Psoas muscle (tissue), 8 donors: ENCODE measurements around the gene RAB17. TPM values are rescaled to one million over a fixed set of nuclear protein-coding genes. Genes with fewer than 3 reads are reported as not detected.

Experiments
- ATAC-seq, 4 donors: fragments of 200-7000 bp; cut with Tn5 transposase; one replicate each; pipeline ENCODE4 v1.9.1; 2020; ENCODE audit warnings: moderate library complexity in 3 of 4, mild to moderate bottlenecking in 2 of 4
- DNase-seq, 2 donors: peaks; one replicate each; pipeline ENCODE4 v3.0.0-alpha.2; 2020
- H3K27ac ChIP-seq: fragments of 200-600 bp; one replicate; pipeline ENCODE4 v1.8.0; 2022
- H3K27me3 ChIP-seq, 3 donors: fragments of 200-600 bp in 1 of 3; one replicate each; pipeline versions ENCODE4 v1.6.1 to v1.8.0; 2013 to 2022; ENCODE audit warnings: low read length in 2 of 3, mild to moderate bottlenecking in 2 of 3, moderate library complexity in 1 of 3; ENCODE audit not compliant: insufficient read depth in 3 of 3
- H3K36me3 ChIP-seq, 2 donors: fragments of 200-600 bp in 1 of 2; one replicate each; pipeline versions ENCODE4 v1.6.1 to v1.8.0; 2013 to 2022; ENCODE audit warnings: low read depth in 1 of 2, mild to moderate bottlenecking in 1 of 2, moderate library complexity in 1 of 2; ENCODE audit not compliant: insufficient read depth in 1 of 2
- H3K4me1 ChIP-seq: fragments of 200-600 bp; one replicate; pipeline ENCODE4 v1.8.0; 2022
- H3K4me3 ChIP-seq: fragments of 200-600 bp; one replicate; pipeline ENCODE4 v1.8.0; 2022; ENCODE audit warnings: mild to moderate bottlenecking
- H3K9me3 ChIP-seq: fragments of 200-600 bp; one replicate; pipeline ENCODE4 v1.8.0; 2022
- CTCF ChIP-seq: fragments of 200-600 bp; IDR thresholded peaks from one replicate; pipeline ENCODE4 v1.8.0; 2022; ENCODE audit warnings: antibody characterized with exemption
- WGBS, 3 donors: extraction: QIAGEN DNeasy Blood & Tissue Kit; methylation state at CpG; one replicate each; pipeline versions ENCODE4 v1.1.6 to v1.1.7; 2013; 5-methylcytosine and 5-hydroxymethylcytosine counted together
- intact Hi-C, 2 donors: fragments of 100-400 bp; cut with DNase I; formaldehyde crosslinking; loops; one replicate each; pipeline versions ENCODE4 v1.11.0 to v1.14.2; 2022
- polyA plus RNA-seq, 3 donors: library from polyadenylated mRNA; stranded (reverse); fragments of 200-250 nt; gene quantifications; one replicate each; pipeline ENCODE4 v1.2.3, GENCODE V29; 2013
- total RNA-seq, 4 donors: library from RNA; stranded (reverse); fragmentation: NEBNext Ultra II Directional in 2 of 4; extraction: Animal tissue kit (Norgen Biotek cat#: 25700) in 2 of 4; gene quantifications; one replicate each; pipeline versions ENCODE4 v1.2.1 to v1.2.4, GENCODE V29; 2021 to 2023
- donor health status: healthy with polysubstance abuse.
- donor health status: DM: no; HTN: no; CAD: no; lungs with moderate emphysema.
- donor health status: Bipolar disorder and iron deficiency.
- donor health status: healthy.
- donor health status: DM: yes; HTN: yes; CAD: no.
- donor health status: DM: no; HTN: no; CAD: no.
- donor health status: DM: no; HTN: no; CAD: no.
- donor health status: DM: yes; HTN: yes; CAD: no.

The RAB17 gene
- total and polyA plus RNA-seq, 7 donors, result 0.52 to 1.5 (median 1.2) TPM

- WGBS, 3 donors, result 81 to 87% (median 86%) methylated on average over 4 of the region's 4 CpGs
- H3K4me1 ChIP-seq, result peaks cover 3% of the 10 kb centered on the region
- H3K4me3 ChIP-seq, result no peak overlapping the region
- intact Hi-C loops, result loop anchor here (1.0 to 2.0 kb wide), 2 partner anchors 60 to 480 kb away; no protein-coding TSS in a partner anchor
- DNase-seq, result no peak
- H3K27me3 ChIP-seq, result no peaks in the 10 kb centered on the region
- TF ChIP-seq CTCF, result no peak
- peak in 2 of 4 donors; percentile 12 to 14 for ATAC-seq
- H3K36me3 ChIP-seq, result no peaks in the 10 kb centered on the region
- no peak overlapping the region for H3K27ac ChIP-seq
- H3K9me3 ChIP-seq, result no peaks in the 10 kb centered on the region
These were observed 17.8 kb downstream of the RAB17 start for GRCh38 chr2:237572742-237573101.

- H3K36me3 ChIP-seq, result no peaks in the 10 kb centered on the region
- peaks cover 3% of the 10 kb centered on the region for H3K4me1 ChIP-seq
- peak; percentile 93 to 97 (median 94) for ATAC-seq
- DNase-seq, result peak; percentile 92 to 96
- H3K27ac ChIP-seq, result no peak overlapping the region
- 3 to 7% (median 3%) methylated on average over 24 of the region's 24 CpGs for WGBS, 3 donors
- intact Hi-C loops, result loop anchor here (1.0 to 2.0 kb wide), 2 partner anchors 60 to 479 kb away; no protein-coding TSS in a partner anchor
- peak; percentile 100 for TF ChIP-seq CTCF
- H3K27me3 ChIP-seq, result no peaks in the 10 kb centered on the region
- no peaks in the 10 kb centered on the region for H3K9me3 ChIP-seq
- peak overlapping the region; percentile 43 for H3K4me3 ChIP-seq
These were observed 18.4 kb downstream of the RAB17 start for GRCh38 chr2:237572021-237572741.

- peak in 3 of 4 donors; percentile 4 to 8 (median 4) for ATAC-seq
- 81 to 97% (median 95%) methylated on average over 6 to 7 of the region's 7 CpGs for WGBS, 3 donors
- Histone ChIP-seq H3K4me1 (peaks cover 3% of the 10 kb centered on the region), H3K9me3 (no peaks in the 10 kb centered on the region), H3K27me3 (no peaks in the 10 kb centered on the region), H3K27ac (no peak overlapping the region), H3K36me3 (no peaks in the 10 kb centered on the region), H3K4me3 (no peak overlapping the region)
- DNase-seq, result no peak
- TF ChIP-seq CTCF, result no peak
- intact Hi-C loops, result no loop called here
These were observed 19.0 kb downstream of the RAB17 start for GRCh38 chr2:237571551-237571950.

- ATAC-seq (no peak), DNase-seq (no peak)
- no peak for TF ChIP-seq CTCF
- Histone ChIP-seq H3K36me3 (no peaks in the 10 kb centered on the region), H3K27ac (no peak overlapping the region), H3K9me3 (no peaks in the 10 kb centered on the region), H3K4me1 (peaks cover 3% of the 10 kb centered on the region), H3K4me3 (no peak overlapping the region), H3K27me3 (no peaks in the 10 kb centered on the region)
- intact Hi-C loops, result no loop called here
- WGBS, 3 donors, result 88 to 92% (median 91%) methylated on average over 9 of the region's 9 CpGs
These were observed 19.7 kb downstream of the RAB17 start for GRCh38 chr2:237570776-237571335.
